ENCODE results near the gene KIF1C.

GRCh38 chr17:5032865-5033264 is 35.1 kb downstream of the KIF1C start:
- TF ChIP-seq, protein P1, sequence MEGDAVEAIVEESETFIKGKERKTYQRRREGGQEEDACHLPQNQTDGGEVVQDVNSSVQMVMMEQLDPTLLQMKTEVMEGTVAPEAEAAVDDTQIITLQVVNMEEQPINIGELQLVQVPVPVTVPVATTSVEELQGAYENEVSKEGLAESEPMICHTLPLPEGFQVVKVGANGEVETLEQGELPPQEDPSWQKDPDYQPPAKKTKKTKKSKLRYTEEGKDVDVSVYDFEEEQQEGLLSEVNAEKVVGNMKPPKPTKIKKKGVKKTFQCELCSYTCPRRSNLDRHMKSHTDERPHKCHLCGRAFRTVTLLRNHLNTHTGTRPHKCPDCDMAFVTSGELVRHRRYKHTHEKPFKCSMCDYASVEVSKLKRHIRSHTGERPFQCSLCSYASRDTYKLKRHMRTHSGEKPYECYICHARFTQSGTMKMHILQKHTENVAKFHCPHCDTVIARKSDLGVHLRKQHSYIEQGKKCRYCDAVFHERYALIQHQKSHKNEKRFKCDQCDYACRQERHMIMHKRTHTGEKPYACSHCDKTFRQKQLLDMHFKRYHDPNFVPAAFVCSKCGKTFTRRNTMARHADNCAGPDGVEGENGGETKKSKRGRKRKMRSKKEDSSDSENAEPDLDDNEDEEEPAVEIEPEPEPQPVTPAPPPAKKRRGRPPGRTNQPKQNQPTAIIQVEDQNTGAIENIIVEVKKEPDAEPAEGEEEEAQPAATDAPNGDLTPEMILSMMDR (conservative IDR thresholded peaks at IDR 0.05) = no peak
- TF ChIP-seq ZFX (IDR thresholded peaks at IDR 0.05) = no peak

All from C4-2B (cell line).